OCI-LY7 (cell line): ENCODE data around the gene BUD23. TPM values are rescaled to one million over a fixed set of nuclear protein-coding genes. Genes with fewer than 3 reads are reported as not detected.

Experiments used
- BruUV-seq: library from RNA; stranded (reverse); fragments of 400-500 nt; replicated peaks from 2 replicates; lab custom pipeline; 2021; lab: Mats Ljungman, UMichigan
- CTCF ChIA-PET: fragments of 300-600 bp; sonication (Branson Sonifier 250); formaldehyde crosslinking; loops from one replicate; lab custom pipeline; 2022; ENCODE audit warnings: antibody characterized with exemption; ENCODE audit not compliant: unreplicated experiment; lab: Charles Lee
- POLR2A ChIA-PET: fragments of 300-600 bp; sonication (Branson Sonifier 250); formaldehyde crosslinking; loops from one replicate; lab custom pipeline; 2022; ENCODE audit warnings: antibody characterized with exemption; lab: Charles Lee
- DNase-seq: peaks from one replicate; pipeline ENCODE4 v3.0.0-alpha.2; 2015; ENCODE audit warnings: low spot score
- H2AFZ ChIP-seq: fragments of 200-600 bp; sonication (generic), shearing (Covaris generic); 2 replicates; pipeline ENCODE4 v1.6.1; 2014; ENCODE audit warnings: mild to moderate bottlenecking, antibody characterized with exemption, low read length, moderate library complexity
- H3K27ac ChIP-seq: fragments of 200-600 bp; sonication (generic); 2 replicates; pipeline ENCODE4 v1.5.1; 2014; ENCODE audit warnings: mixed run types, low read depth, mild to moderate bottlenecking, moderate library complexity, low read length, inconsistent platforms; ENCODE audit not compliant: poor library complexity, severe bottlenecking
- H3K36me3 ChIP-seq: fragments of 200-600 bp; sonication (generic); 2 replicates; pipeline ENCODE4 v1.6.1; 2014; ENCODE audit warnings: mild to moderate bottlenecking, antibody characterized with exemption, low read length, moderate library complexity, mixed read lengths; ENCODE audit not compliant: insufficient read depth
- H3K4me1 ChIP-seq: fragments of 200-600 bp; sonication (generic); 2 replicates; pipeline ENCODE4 v1.5.1; 2014; ENCODE audit warnings: mild to moderate bottlenecking, low read length; ENCODE audit not compliant: insufficient read depth, poor library complexity, severe bottlenecking
- H3K4me2 ChIP-seq: fragments of 200-600 bp; sonication (generic); 2 replicates; pipeline ENCODE4 v1.6.1; 2014; ENCODE audit warnings: mild to moderate bottlenecking, low read length
- H3K4me3 ChIP-seq: fragments of 200-600 bp; sonication (generic); 2 replicates; pipeline ENCODE4 v1.5.1; 2014; ENCODE audit warnings: mild to moderate bottlenecking, low read depth, low read length; ENCODE audit not compliant: poor library complexity, severe bottlenecking
- H3K79me2 ChIP-seq: fragments of 200-600 bp; sonication (generic); 2 replicates; pipeline ENCODE4 v1.6.1; 2016; ENCODE audit warnings: low read depth, mild to moderate bottlenecking, low read length, moderate library complexity, mixed read lengths; ENCODE audit not compliant: insufficient read depth
- H3K9me2 ChIP-seq: fragments of 200-600 bp; sonication (generic); 2 replicates; pipeline ENCODE4 v1.6.1; 2016; ENCODE audit warnings: mild to moderate bottlenecking, low read length, mixed read lengths; ENCODE audit not compliant: insufficient read depth
- H3K9me3 ChIP-seq: fragments of 200-600 bp; sonication (generic); 2 replicates; pipeline ENCODE4 v1.6.1; 2014; ENCODE audit warnings: mild to moderate bottlenecking, mixed run types, low read length, mixed read lengths
- H4K20me1 ChIP-seq: fragments of 200-600 bp; sonication (generic); 2 replicates; pipeline ENCODE4 v1.6.1; 2014; ENCODE audit warnings: mild to moderate bottlenecking, antibody characterized with exemption, low read length, moderate library complexity, mixed read lengths; ENCODE audit not compliant: insufficient read depth
- CTCF ChIP-seq: fragments of 200-600 bp; sonication (generic); conservative IDR thresholded peaks from 2 replicates; pipeline ENCODE4 v1.5.1; 2014; ENCODE audit warnings: mild to moderate bottlenecking, antibody characterized with exemption, low read length, moderate library complexity, mixed read lengths
- EZH2phosphoT487 ChIP-seq: fragments of 200-600 bp; sonication (generic); IDR thresholded peaks from 2 replicates; pipeline ENCODE4 v1.6.1; 2018; ENCODE audit warnings: low read depth, borderline replicate concordance, mild to moderate bottlenecking, mixed run types, antibody characterized with exemption, low read length, moderate library complexity, mixed read lengths
- intact Hi-C: fragments of 100-400 bp; cut with micrococcal nuclease; formaldehyde crosslinking; loops from one replicate; pipeline ENCODE4 v1.10.0; 2022; ENCODE audit not compliant: unreplicated experiment
- total RNA-seq, 2 experiments: library from RNA; depleted of rRNA in 1 of 2; stranded (reverse); fragments of >200 nt in 1 of 2; shearing (Covaris generic) in 1 of 2; gene quantifications; 2 replicates each; pipeline ENCODE4 v1.2.3, GENCODE V29; 2014 to 2022

Gene BUD23
- total RNA-seq, 2 experiments from 2014 or later, result 58.1 to 91.1 TPM

- ChIA-PET POLR2A (interaction anchor here (0.6 kb wide), 1 partner anchor 190 kb away, joined by 3 read pairs; no protein-coding TSS in a partner anchor), CTCF (interaction anchor here (0.6 kb wide), 1 partner anchor 103 kb away, joined by 4 read pairs; no protein-coding TSS in a partner anchor)
- no peaks in the 10 kb centered on the region for H3K9me3 ChIP-seq
- no peaks in the 10 kb centered on the region for H4K20me1 ChIP-seq
- TF ChIP-seq CTCF (no peak), EZH2phosphoT487 (no peak)
- no peak overlapping the region for H3K4me3 ChIP-seq
- intact Hi-C loops, result no loop called here
- no peak for DNase-seq
- H3K4me2 ChIP-seq, result no peak overlapping the region
- no peaks in the 10 kb centered on the region for H3K79me2 ChIP-seq
- peaks cover 28% of the 10 kb centered on the region for H3K4me1 ChIP-seq
- no peak overlapping the region for H3K27ac ChIP-seq
- no peaks in the 10 kb centered on the region for H3K9me2 ChIP-seq
- no TSS peak for BruUV-seq
- H2AFZ ChIP-seq, result no peak overlapping the region
- no peaks in the 10 kb centered on the region for H3K36me3 ChIP-seq
Measured at GRCh38 chr7:73717025-73717807, 33.8 kb downstream of the BUD23 start.

GRCh38 chr7:73717991-73718405, 34.6 kb downstream of the BUD23 start:
- H3K9me2 ChIP-seq, result no peaks in the 10 kb centered on the region
- BruUV-seq, result no TSS peak
- no peak for TF ChIP-seq EZH2phosphoT487
- DNase-seq, result peak; percentile 33
- H3K36me3 ChIP-seq, result no peaks in the 10 kb centered on the region
- peak overlapping the region; percentile 95 for H3K4me3 ChIP-seq
- no peaks in the 10 kb centered on the region for H3K79me2 ChIP-seq
- peak overlapping the region; percentile 100 for H3K4me2 ChIP-seq
- H3K9me3 ChIP-seq, result no peaks in the 10 kb centered on the region
- ChIA-PET POLR2A (no interaction called here), CTCF (no interaction called here)
- H2AFZ ChIP-seq, result no peak overlapping the region
- no peaks in the 10 kb centered on the region for H4K20me1 ChIP-seq
- peaks cover 28% of the 10 kb centered on the region for H3K4me1 ChIP-seq
- no peak overlapping the region for H3K27ac ChIP-seq
- intact Hi-C loops, result no loop called here

GRCh38 chr7:73718438-73718881, 35.1 kb downstream of the BUD23 start:
- intact Hi-C loops, result no loop called here
- ChIA-PET CTCF (no interaction called here), POLR2A (no interaction called here)
- H3K9me2 ChIP-seq, result no peaks in the 10 kb centered on the region
- DNase-seq, result no peak
- no peaks in the 10 kb centered on the region for H3K36me3 ChIP-seq
- no peak overlapping the region for H2AFZ ChIP-seq
- H4K20me1 ChIP-seq, result no peaks in the 10 kb centered on the region
- BruUV-seq, result no TSS peak
- no peak overlapping the region for H3K27ac ChIP-seq
- H3K9me3 ChIP-seq, result no peaks in the 10 kb centered on the region
- H3K4me2 ChIP-seq, result peak overlapping the region; percentile 100
- peaks cover 28% of the 10 kb centered on the region for H3K4me1 ChIP-seq
- H3K4me3 ChIP-seq, result peak overlapping the region; percentile 95
- TF ChIP-seq EZH2phosphoT487 (no peak), CTCF (no peak)
- H3K79me2 ChIP-seq, result no peaks in the 10 kb centered on the region
